Mucosa of descending colon (tissue), 3 donors: ENCODE results near the gene NR1H4. TPM values are rescaled to one million over a fixed set of nuclear protein-coding genes. Genes with fewer than 3 reads are reported as not detected.

Source experiments
- ATAC-seq: fragments of 200-7000 bp; cut with Tn5 transposase; one replicate; pipeline ENCODE4 v1.9.1; 2020; ENCODE audit warnings: mild to moderate bottlenecking, moderate library complexity
- DNase-seq, 3 donors: peaks; one replicate each; pipeline ENCODE4 v3.0.0-alpha.2; 2020
- H3K36me3 ChIP-seq: fragments of 200-600 bp; one replicate; pipeline ENCODE4 v1.8.0; 2021; ENCODE audit warnings: low read depth, mild to moderate bottlenecking
- H3K4me1 ChIP-seq: fragments of 200-600 bp; one replicate; pipeline ENCODE4 v1.8.0; 2021; ENCODE audit warnings: low read depth, mild to moderate bottlenecking
- H3K4me3 ChIP-seq: fragments of 200-600 bp; one replicate; pipeline ENCODE4 v1.8.0; 2021; ENCODE audit warnings: mild to moderate bottlenecking
- H3K9me3 ChIP-seq: fragments of 200-600 bp; one replicate; pipeline ENCODE4 v1.8.0; 2021; ENCODE audit warnings: mild to moderate bottlenecking
- CTCF ChIP-seq: fragments of 200-600 bp; IDR thresholded peaks from one replicate; pipeline ENCODE4 v1.8.0; 2022; ENCODE audit warnings: antibody characterized with exemption, mild to moderate bottlenecking
- intact Hi-C, 2 donors: fragments of 100-400 bp; cut with DNase I in 1 of 2; cut with micrococcal nuclease in 1 of 2; formaldehyde crosslinking; loops; one replicate each; pipeline versions ENCODE4 v1.11.0 to v1.11.1; 2022; cut with DNase I, micrococcal nuclease
- total RNA-seq, 3 donors: library from RNA; stranded (reverse); fragmentation: NEBNext Ultra II Directional in 2 of 3; extraction: Animal tissue kit (Norgen Biotek cat#: 25700) in 2 of 3; gene quantifications; one replicate each; pipeline versions ENCODE4 v1.2.1 to v1.2.4, GENCODE V29; 2021 to 2023
- donor health status: DM: no; HTN: no; CAD: no; lungs with moderate emphysema.
- donor health status: DM: no; HTN: no; CAD: no.
- donor health status: DM: no; HTN: yes; CAD: no.

NR1H4 gene
- total RNA-seq, 3 donors from 2014 or later = 9.4 to 17.6 (median 13.8) TPM

DNA sequence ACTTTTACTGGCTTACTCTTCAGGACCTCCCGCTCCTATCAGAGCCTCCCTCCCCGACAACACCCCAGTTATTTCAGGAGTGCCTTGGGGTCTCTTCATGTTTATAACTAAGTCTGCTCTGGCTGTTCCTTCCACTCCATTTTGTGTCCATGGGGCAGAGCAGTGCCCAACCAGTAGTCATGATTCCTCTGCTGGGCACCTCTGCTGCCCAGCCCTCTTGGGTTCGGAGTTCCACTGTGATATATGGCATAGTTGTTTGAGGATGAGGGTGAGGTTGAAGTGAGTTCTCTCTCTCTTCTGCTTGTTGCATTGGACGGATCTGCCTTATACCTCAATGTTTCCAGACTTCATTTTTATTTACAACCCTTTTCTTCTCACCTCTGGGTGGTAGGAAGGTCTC lies 17.4 kb downstream of the NR1H4 start:
- ATAC-seq (peak; percentile 56), DNase-seq (no peak)
- Histone ChIP-seq H3K9me3 (no peaks in the 10 kb centered on the region), H3K4me1 (peaks cover 9% of the 10 kb centered on the region), H3K36me3 (no peaks in the 10 kb centered on the region), H3K4me3 (no peak overlapping the region)
- TF ChIP-seq CTCF = no peak
- intact Hi-C loops = no loop called here

DNA sequence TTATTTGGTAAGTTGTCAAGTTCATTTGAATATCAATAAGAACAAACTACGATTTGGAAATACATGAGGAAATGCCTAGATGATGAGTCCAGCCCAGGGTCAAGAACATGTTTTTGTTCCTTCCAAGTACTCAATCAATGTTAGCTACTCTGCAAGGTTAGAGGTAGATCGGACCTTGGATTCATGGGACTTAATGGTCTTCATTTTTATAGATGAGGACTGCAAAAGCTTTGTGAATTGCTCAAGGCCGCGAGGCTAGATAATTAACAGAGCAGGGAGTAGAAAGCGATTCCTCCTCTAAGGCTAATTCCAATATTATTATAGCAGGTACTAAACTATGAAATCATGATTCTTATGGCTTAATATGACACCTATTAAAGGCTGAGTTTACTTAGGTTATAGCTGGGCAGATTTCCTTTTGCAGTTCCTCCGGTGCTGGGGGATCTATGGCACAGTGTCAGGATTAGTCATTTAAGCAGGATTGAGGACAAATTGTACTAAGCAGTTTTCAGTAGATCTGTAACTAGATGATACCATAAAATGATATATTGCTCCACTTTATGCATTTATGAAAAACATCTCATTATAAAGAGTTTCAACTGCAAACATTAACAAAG lies 19.8 kb downstream of the NR1H4 start:
- Histone ChIP-seq H3K4me1 (peaks cover 9% of the 10 kb centered on the region), H3K36me3 (no peaks in the 10 kb centered on the region), H3K4me3 (no peak overlapping the region), H3K9me3 (no peaks in the 10 kb centered on the region)
- ATAC-seq (peak; percentile 92), DNase-seq (peak in 1 of 3 donors; percentile 22)
- no peak for TF ChIP-seq CTCF
- intact Hi-C loops = no loop called here

- Histone ChIP-seq H3K36me3 (no peaks in the 10 kb centered on the region), H3K4me1 (peaks cover 9% of the 10 kb centered on the region), H3K4me3 (no peak overlapping the region), H3K9me3 (no peaks in the 10 kb centered on the region)
- no peak for ATAC-seq
- no peak for DNase-seq
- TF ChIP-seq CTCF = no peak
- intact Hi-C loops = no loop called here
Measured at GRCh38 chr12:100494026-100494425, 20.4 kb downstream of the NR1H4 start.

- no peak for TF ChIP-seq CTCF
- no peaks in the 10 kb centered on the region for H3K36me3 ChIP-seq
- peak; percentile 6 for ATAC-seq
- H3K4me3 ChIP-seq = no peak overlapping the region
- peaks cover 9% of the 10 kb centered on the region for H3K4me1 ChIP-seq
- no peak for DNase-seq
- intact Hi-C loops = no loop called here
- no peaks in the 10 kb centered on the region for H3K9me3 ChIP-seq
Measured at GRCh38 chr12:100494538-100494937, 20.9 kb downstream of the NR1H4 start.

GRCh38 chr12:100497105-100497795 lies 23.6 kb downstream of the NR1H4 start:
- Histone ChIP-seq H3K4me3 (no peak overlapping the region), H3K4me1 (peaks cover 9% of the 10 kb centered on the region), H3K9me3 (no peaks in the 10 kb centered on the region), H3K36me3 (no peaks in the 10 kb centered on the region)
- ATAC-seq (no peak), DNase-seq (no peak)
- intact Hi-C loops = no loop called here
- TF ChIP-seq CTCF = no peak
